ENCODE results near the gene HERC2.

- TF ChIP-seq POLR2A (IDR thresholded peaks at IDR 0.05) (no peak), POLR2AphosphoS5 (IDR thresholded peaks at IDR 0.05) (peak in 2 of 3 donors; percentile 17)
Observed at GRCh38 chr15:28265334-28266019, 56.5 kb downstream of the HERC2 start.

Data from spleen (tissue), 3 donors.